ENCODE data around the gene KCP.

Gene KCP

DNA sequence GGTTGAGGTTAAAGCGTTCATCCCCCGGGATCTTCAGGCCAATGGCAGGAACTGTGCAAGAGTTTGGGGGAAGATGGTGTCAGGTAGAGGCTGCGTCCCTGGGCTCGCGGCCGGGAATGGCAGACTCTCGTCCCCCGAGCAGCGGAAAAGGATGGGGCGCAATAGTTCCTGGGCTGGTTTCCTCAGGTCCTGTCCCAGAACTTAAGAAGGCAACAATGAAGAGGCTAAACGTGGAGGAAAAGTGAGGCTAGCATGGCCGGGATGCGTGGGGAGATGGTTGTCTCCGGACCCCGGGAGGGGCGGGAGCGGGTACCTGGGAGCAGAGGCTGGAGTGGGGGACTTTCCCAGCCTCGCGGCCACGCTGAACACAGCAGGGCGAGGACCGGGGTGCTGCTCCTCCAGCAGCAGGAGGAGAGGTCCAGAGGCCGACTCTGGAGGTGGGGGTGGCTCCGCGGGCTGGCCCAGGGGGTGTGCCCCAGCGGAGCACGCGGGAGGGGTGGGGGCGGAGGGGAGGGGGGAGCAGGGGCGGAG lies 28.1 kb upstream of the KCP start:
- no peak for DNase-seq

- no peak for DNase-seq
These were observed 27.4 kb upstream of the KCP start, which contains the start of gene IRF5 for GRCh38 chr7:128937647-128938543. Gene IRF5 (plus strand): TSS chr7:128937927. CDS start chr7:128942082, 4,155 bp downstream.

GRCh38 chr7:128937271-128937646 lies 26.8 kb upstream of the KCP start:
- no peak for DNase-seq

GRCh38 chr7:128936798-128937197 lies 26.3 kb upstream of the KCP start:
- DNase-seq = no peak

DNA sequence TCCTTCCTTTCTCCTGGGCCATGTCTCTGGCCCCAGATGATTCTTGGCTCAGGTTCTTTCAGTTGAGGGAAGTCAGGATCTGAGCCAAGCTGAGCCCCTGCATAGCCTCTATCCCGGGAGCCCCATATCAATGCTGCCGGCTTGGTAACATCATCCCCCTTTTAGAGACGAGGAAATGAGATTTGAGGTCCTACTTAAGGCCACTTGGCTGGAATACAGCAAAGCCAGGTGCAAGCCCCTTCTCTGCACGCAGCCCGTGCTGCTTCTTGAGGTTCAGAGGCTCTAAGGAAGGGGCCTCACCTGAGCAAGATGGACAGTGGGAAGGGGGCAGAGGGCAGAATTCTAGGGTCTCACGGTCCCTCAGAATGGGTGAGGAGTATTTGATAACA lies 24.8 kb upstream of the KCP start:
- peak; percentile 47 for DNase-seq

DNA sequence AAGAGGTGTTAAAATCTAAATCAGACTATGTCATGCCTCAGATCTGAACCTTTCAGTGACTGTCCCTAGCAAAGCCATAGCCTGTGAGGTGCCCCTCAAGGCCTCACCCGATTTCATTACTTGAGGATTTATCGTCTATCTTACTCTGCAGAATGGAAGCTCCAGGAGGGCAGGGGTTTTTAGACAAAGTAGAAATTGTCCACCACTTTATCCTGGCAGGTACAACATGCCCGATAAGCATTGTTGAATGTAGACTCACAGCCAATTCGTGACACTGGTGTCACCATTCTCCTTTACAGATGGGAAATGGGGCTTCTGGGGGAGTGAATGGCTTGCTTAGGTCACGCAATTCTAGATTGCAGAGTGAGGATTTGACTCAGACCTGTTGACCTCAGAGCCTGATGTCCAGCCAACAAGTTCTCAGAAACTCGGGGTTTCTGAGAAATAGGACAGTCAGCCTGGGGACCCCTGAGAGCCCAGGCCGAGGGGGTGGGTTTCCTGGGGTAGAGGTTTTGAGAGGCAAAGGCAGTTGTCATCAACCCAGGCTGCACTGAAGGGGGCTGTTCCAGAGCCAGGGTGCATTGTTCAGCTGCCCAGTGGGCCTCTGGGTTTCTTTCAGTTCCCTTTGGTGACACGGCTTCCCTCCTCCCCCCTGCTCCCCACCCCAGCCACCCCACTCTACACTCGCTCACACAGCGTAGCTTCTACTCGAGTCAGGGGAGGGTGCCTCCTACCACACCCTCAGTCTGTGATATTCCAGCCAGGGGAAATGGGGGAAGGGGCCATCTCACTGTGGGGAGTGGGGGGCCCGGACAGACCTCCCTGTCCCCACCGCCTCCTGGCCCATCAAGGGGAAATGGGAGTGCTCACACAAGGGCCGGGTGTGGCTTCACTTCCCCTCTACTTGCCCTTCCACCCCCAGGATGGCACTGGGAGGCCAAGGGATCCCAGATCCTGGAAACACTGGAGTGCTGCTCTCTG lies 24.1 kb upstream of the KCP start:
- no peak for DNase-seq

- no peak for DNase-seq
These were observed 22.8 kb upstream of the KCP start for GRCh38 chr7:128933180-128933891.

GRCh38 chr7:128932862-128933179 lies 22.3 kb upstream of the KCP start:
- no peak for DNase-seq

DNA sequence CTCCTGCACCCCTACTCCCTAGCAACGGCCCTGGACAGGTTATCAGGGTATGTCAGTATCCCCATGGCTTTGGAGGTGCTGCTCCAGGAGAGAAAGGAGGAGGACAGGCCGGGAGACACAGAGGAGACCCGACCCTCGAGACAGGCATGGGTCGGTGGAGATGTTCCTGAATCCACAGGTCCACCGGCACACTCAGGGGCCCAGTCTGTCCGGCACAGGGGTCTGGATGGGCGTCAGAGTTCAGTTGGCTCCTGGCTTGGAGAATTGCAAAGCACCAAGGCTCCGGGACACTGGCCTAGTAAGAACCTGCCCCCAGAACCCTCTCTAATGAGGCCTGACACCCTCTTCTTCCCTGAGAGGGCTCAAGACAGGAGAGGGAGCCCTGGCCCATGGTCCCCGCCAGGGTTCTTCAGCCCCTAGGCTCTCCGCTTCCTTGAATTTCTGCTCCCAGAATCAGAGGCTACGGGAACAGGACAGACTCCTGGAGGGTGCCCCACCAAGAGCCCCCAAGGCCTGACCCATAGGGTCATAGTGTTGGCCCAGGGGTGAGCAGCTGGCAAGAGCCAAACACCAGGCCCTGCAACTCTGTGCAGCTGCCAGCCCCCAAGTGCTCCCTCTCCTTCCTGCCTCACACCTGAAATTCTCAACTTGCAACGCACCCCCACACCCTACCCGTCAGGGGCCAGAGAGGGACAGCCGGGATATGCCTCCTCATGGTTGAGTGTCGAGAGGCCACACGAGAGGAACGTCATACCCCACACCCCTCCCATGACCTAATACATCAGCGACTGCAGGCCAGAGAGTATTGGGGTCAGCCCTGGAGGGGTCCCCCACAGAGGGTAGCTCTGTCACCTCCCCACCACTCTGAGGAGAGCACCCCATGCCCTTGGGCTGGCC lies 21.7 kb upstream of the KCP start:
- no peak for DNase-seq

DNA sequence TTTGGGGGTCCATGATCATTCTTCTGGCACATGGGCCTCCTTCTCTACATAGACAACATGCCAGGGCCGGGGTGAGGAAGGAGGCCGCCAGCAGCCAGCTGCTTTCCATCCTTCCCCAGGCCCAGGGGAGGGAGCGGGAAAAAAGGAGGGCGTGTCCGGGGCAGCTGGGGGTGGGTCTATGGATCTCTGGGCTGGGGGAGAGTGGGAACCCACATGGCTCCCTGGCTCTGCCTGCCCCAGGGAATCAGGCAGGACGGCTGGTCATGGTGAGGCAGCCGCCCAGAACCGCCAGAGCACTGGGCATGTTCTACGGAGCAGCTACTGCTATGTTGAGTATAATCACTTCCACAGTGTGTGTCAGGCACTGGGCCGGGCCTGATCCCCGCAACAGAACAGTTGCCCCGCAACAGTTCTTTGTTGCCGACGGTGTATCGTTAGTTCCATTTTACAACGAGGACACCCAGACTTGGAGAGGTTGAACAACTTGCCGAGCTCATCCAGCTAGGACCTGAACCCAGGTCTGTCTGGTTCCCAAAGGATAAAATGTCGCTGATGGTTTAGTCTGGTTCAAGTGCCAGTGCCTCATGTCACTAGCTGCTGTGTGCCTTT lies 20.8 kb upstream of the KCP start:
- no peak for DNase-seq

DNA sequence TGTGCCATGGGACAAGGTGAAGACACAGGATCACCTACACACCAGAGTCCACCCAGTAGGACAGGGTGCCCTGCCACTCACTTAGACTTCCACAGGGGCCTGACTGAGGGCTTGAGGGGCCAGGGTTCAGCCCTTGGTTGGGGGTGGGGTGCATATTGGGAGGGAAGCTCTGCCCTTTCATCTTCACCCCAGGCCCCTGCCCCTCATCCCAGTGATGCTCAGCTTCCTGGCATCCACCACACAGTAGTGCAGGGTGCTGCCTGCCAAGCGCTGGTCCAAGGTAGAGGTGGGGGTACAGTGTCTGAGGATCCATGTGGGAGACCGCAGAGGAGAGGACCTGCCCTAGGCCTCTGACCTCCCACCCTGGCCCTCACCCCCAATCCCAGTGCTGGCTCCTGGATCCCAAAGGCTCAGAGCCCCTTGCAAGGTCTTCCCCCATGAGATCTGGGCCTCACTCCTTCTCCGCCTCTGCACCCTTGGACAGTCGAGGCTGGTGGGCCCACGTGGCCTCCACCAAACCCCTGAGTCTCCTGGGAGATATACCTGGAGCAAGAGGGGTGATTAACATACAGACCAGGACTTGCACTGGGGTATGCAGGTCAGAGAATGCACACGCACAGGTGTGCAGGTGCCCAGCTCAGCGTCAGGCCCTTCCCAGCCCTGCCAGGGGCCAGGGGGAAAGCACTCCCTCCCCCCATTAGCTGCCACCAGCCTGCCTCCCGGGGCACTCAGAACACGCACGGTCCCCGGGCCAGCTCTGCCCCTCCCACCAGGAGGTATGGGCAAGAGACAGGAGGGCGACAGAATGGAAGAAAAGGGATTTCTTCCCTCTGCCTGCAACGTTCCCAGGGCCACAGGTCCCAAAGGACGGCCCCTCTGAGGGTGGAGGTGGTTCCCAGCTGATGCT lies 18.6 kb upstream of the KCP start:
- DNase-seq = no peak

- DNase-seq = no peak
These were observed 17.8 kb upstream of the KCP start for GRCh38 chr7:128928159-128928813.

- DNase-seq = no peak
These were observed 14.4 kb upstream of the KCP start for GRCh38 chr7:128924707-128925588.

- no peak for DNase-seq
These were observed 12.9 kb upstream of the KCP start for GRCh38 chr7:128923411-128923800.

- no peak for DNase-seq
These were observed 12.2 kb upstream of the KCP start for GRCh38 chr7:128922496-128923410.

DNA sequence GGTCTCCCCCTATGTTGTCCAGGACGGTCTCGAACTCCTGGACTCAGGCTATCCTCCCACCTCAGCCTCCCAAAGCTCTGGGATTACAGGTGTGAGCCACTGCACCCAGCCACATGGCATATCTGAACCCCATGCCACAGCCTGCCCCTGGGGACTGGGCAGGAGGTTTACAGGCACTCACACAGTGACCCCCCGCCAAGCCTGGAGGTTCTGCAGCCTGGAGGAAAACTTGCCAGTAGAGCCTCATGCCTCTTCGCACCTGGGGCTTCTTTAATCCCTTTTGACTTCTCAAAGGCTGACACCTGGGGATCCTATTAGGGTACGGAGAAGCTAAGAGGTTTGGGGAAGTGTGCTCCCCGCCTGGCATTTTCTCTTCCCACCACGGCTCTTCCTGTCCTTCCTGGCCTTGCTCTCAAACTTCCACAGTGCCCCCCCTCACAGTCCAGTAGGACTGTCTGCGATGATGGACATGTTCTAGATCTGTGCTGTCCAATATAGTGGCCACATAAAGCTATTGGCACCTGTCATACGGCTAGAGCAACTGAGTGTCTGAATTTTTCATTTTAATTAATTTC lies 11.4 kb upstream of the KCP start:
- DNase-seq = peak; percentile 12

DNA sequence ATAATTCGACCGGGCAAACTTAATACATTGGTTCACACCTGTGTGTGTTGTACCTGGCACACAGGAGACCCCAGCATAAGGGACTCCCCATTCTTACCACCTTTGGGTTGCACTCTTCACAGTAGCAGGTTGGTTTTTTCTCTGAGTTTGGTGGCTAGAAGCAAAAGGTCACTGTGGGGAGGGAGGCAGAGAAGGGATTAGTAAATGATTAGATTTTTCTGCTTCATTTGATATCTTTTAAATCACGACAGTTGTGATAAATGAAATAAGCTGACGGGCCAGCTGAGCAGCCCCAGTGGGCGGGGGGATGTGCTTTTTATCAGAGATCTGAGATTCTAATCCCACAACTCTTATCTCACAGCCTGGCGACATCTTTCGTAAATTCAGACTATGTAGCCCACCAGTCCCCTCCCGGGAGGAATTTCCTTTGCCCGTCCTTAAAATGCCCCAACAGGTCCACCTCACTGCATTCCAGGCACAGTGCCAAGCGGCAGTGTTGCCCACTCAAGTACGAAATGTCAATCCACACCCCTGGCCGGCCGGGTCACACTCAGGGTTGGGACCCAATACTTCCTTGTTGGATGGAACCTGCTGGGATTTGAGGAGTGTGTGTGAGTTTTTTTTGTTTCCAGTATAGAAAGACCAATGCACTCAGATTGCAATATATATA lies 10.5 kb upstream of the KCP start:
- DNase-seq = no peak
